ENCODE measurements around the gene CPLX1. TPM values are rescaled to one million over a fixed set of nuclear protein-coding genes. Genes with fewer than 3 reads are reported as not detected.

CPLX1 gene
- total RNA-seq, 1 donor: not detected

DNA sequence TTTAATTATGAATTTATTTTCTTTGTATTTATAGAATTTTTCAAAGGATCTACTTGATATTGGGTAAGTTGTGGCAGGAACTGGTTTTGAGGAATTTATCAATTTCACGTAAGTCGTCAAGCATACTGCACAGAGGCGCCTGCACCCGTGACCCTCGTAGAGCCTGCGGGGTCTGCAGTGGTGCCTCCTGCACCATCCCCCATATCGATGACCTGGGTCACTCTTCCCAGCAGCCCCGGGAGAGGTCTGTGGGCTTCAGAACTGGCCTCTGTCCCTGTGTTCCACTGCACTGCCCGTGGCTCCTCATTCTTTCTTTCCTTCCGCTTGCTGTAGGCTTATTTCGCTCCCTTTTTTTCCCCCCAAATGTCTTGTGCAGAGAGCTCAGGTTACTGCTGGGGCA, 31.5 kb upstream of the CPLX1 start:
- DNase-seq (ENCODE audit: low read depth): no peak
- TF ChIP-seq, protein P1, sequence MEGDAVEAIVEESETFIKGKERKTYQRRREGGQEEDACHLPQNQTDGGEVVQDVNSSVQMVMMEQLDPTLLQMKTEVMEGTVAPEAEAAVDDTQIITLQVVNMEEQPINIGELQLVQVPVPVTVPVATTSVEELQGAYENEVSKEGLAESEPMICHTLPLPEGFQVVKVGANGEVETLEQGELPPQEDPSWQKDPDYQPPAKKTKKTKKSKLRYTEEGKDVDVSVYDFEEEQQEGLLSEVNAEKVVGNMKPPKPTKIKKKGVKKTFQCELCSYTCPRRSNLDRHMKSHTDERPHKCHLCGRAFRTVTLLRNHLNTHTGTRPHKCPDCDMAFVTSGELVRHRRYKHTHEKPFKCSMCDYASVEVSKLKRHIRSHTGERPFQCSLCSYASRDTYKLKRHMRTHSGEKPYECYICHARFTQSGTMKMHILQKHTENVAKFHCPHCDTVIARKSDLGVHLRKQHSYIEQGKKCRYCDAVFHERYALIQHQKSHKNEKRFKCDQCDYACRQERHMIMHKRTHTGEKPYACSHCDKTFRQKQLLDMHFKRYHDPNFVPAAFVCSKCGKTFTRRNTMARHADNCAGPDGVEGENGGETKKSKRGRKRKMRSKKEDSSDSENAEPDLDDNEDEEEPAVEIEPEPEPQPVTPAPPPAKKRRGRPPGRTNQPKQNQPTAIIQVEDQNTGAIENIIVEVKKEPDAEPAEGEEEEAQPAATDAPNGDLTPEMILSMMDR (IDR thresholded peaks at IDR 0.05; ENCODE audit: insufficient read depth, low read depth, low read length): no peak
- H3K4me3 ChIP-seq (ENCODE audit: low read depth, low read length): no peak overlapping the region

DNA sequence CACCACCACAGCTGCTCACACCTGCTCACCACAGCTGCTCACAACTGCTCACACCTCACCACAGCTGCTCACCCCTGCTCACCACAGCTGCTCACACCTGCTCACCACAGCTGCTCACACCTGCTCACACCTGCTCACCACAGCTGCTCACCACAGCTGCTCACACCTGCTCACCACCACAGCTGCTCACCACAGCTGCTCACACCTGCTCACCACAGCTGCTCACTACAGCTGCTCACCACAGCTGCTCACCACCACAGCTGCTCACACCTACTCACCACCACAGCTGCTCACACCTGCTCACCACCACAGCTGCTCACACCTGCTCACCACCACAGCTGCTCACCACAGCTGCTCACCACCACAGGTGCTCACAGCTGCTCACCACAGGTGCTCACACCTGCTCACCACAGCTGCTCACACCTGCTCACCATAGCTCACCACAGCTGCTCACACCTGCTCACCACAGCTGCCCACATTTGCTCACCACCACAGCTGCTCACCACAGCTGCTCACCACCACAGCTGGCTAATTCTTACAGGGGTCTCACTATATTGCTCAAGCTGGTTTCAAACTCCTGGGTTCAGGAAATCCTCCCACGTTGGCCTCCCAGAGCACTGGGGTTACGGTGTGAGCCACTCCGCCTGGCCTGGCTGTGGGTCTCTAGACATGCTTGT, 30.4 kb upstream of the CPLX1 start:
- H3K4me3 ChIP-seq (ENCODE audit: low read depth, low read length): no peak overlapping the region
- TF ChIP-seq, protein P1 (IDR thresholded peaks at IDR 0.05; ENCODE audit: insufficient read depth, low read depth, low read length): no peak

DNA sequence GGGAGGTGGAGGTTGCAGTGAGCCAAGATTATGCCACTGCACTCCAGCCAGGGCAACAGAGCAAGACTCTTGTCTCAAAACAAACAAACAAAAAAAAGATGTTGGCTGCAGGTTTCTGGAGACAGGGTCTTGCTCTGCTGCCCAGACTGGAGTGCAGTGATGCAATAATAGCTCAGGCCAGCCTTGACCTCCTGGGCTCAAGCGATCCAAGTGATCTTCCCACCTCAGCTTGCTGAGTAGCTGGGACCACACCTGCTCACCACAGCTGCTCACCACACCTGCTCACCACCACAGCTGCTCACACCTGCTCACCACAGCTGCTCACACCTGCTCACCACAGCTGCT, 29.9 kb upstream of the CPLX1 start:
- H3K4me3 ChIP-seq (ENCODE audit: low read depth, low read length): no peak overlapping the region
- TF ChIP-seq, protein P1 (IDR thresholded peaks at IDR 0.05; ENCODE audit: insufficient read depth, low read depth, low read length): no peak
- no peak for DNase-seq (ENCODE audit: low read depth)

More for the DNA sequence above, 30.4 kb upstream of the CPLX1 start:
- no peak for DNase-seq (ENCODE audit: low read depth)

DNA sequence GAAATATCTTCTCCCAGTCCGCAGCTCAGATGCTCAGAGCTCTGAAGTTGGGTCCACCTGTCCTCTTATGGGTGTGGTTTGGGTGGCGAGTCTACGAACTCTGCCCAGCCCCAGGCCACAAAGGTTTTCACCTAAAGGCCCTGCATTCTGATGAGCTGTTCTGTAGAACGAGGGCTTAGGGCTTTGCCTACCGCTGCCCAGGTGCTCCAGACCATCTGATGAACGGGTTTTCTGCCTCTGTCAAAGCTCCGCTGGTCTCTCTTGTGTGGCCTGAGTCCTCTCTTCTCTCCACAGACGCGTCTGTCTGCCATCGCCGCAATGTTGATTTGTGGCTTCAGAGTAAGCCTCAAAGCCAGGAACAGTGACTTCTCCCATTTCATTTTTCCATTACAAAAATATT, 28.4 kb upstream of the CPLX1 start:
- H3K4me3 ChIP-seq (ENCODE audit: low read depth, low read length): no peak overlapping the region
- no peak for DNase-seq (ENCODE audit: low read depth)
- TF ChIP-seq, protein P1 (IDR thresholded peaks at IDR 0.05; ENCODE audit: insufficient read depth, low read depth, low read length): no peak

DNA sequence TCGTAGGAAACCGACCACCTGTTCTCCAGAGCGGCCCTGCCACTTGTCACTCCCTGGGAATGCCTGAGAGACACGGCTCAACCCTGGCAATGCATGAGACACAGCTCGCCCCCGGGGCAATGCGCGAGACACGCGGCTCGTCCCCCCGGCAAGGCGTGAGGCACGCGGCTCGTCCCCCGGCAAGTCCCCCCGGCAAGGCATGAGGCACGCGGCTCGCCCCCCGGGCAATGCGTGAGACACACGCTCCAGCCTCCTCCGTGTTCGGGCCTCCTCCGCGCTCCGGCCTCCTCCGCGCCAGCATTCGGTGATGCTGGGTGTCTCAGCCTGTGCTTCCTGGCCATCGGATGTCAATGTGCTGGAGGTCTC, 27.5 kb upstream of the CPLX1 start:
- H3K4me3 ChIP-seq (ENCODE audit: low read depth, low read length): no peak overlapping the region
- TF ChIP-seq, protein P1 (IDR thresholded peaks at IDR 0.05; ENCODE audit: insufficient read depth, low read depth, low read length): no peak
- DNase-seq (ENCODE audit: low read depth): no peak

DNA sequence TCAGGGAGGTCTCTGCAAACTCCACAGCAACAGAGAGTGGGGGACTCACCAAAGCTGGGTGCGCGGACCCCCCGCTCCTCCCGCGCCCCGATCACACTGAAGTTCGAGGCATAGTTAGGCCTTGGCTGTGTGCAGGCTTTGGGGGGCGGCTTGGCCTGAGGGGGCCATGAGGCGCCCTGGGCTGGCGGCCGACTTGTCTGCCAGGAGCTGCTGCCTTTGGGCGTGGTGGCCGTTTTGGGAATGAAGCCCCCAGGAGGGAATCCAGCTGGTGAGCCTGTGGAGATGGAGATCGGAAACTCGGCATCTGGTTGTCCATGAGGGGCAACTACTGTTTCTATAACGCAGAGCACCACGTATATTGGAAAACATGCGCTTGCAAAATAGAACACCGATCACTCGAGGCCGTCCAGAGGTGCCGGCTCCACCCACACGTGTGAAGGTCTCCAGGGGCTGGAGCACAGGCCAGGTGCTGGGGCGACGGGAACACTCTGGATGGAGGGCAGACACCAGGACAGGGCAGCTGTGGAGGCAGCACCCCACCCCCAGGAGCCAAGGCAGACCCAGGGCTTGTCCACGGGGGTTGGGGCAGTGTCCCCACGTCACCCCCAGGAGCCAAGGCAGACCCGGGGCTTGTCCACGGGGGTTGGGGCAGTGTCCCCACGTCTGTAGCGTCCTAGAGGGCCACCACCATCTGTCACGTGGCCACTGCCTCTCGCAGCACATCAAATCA, 25.9 kb upstream of the CPLX1 start:
- no peak overlapping the region for H3K4me3 ChIP-seq (ENCODE audit: low read depth, low read length)
- DNase-seq (ENCODE audit: low read depth): no peak
- TF ChIP-seq, protein P1 (IDR thresholded peaks at IDR 0.05; ENCODE audit: insufficient read depth, low read depth, low read length): no peak
